Measurements from ENCODE around the gene TMOD4.

TMOD4 gene

DNA sequence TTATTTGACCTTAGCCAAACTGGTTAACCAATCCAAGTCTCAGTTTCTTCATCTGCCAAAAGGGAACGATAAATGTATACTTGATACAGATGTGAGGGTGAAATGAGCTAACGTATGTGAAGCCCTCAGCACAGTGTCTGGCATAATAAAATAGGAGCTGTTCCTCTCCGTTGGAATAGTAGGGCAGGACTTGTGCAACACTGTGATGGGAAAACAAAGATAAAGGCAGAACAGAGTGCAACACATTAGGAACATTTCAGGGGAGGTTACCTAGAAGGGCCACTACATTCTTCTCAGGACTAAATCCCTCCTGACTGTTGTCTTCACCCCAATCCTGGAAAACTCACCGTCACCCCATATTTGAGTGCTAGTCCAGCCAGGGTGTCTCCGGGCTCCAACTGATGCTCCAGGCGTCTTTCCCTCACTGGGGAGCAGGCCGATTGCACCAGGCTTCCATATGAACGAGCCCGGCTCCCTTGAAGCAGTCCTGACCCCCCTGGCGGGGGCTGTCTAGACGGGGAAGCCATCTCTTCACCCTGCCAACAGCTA lies 11.0 kb downstream of the TMOD4 start:
- TF ChIP-seq, protein P1, sequence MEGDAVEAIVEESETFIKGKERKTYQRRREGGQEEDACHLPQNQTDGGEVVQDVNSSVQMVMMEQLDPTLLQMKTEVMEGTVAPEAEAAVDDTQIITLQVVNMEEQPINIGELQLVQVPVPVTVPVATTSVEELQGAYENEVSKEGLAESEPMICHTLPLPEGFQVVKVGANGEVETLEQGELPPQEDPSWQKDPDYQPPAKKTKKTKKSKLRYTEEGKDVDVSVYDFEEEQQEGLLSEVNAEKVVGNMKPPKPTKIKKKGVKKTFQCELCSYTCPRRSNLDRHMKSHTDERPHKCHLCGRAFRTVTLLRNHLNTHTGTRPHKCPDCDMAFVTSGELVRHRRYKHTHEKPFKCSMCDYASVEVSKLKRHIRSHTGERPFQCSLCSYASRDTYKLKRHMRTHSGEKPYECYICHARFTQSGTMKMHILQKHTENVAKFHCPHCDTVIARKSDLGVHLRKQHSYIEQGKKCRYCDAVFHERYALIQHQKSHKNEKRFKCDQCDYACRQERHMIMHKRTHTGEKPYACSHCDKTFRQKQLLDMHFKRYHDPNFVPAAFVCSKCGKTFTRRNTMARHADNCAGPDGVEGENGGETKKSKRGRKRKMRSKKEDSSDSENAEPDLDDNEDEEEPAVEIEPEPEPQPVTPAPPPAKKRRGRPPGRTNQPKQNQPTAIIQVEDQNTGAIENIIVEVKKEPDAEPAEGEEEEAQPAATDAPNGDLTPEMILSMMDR (IDR thresholded peaks at IDR 0.05; ENCODE audit: low read depth, low read length, missing control alignments): no peak
- H3K4me3 ChIP-seq (ENCODE audit: low read depth, low read length): peak overlapping the region; percentile 85
- in situ Hi-C loops (cut with HindIII; ENCODE audit: low sequenced_read_pairs): no loop called here
- no peak for DNase-seq (ENCODE audit: low read depth)

DNA sequence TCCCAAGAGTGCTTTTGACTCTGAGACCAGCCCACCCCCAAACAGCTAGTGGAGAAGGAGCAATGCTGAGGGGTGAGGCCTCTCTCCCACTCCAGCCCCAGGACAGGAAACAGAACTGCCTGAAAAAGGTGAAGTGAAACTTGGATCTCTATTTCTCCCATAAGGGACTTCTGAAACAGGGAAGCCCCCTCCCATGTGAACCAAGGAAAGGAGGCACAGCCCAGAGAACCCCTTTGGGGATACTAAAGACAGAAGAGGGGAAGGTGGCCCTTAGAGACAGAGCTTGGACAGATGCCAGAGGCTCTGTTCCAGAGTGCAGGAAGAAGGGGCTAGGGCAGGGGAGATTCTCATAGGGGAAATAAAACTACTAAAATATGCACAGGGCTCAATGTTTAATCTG lies 16.4 kb downstream of the TMOD4 start:
- no peak overlapping the region for H3K4me3 ChIP-seq (ENCODE audit: low read depth, low read length)

DNA sequence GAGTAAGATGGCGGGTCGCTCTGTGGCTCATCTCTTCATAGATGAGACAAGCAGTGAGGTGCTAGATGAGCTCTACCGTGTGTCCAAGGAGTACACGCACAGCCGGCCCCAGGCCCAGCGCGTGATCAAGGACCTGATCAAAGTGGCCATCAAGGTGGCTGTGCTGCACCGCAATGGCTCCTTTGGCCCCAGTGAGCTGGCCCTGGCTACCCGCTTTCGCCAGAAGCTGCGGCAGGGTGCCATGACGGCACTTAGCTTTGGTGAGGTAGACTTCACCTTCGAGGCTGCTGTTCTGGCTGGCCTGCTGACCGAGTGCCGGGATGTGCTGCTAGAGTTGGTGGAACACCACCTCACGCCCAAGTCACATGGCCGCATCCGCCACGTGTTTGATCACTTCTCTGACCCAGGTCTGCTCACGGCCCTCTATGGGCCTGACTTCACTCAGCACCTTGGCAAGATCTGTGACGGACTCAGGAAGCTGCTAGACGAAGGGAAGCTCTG lies 17.0 kb downstream of the TMOD4 start:
- in situ Hi-C loops (cut with HindIII; ENCODE audit: low sequenced_read_pairs): no loop called here
- no peak overlapping the region for H3K4me3 ChIP-seq (ENCODE audit: low read depth, low read length)
- TF ChIP-seq, protein P1 (IDR thresholded peaks at IDR 0.05; ENCODE audit: low read depth, low read length, missing control alignments): no peak

More for the DNA sequence above, 16.4 kb downstream of the TMOD4 start:
- DNase-seq (ENCODE audit: low read depth): no peak
- in situ Hi-C loops (cut with HindIII; ENCODE audit: low sequenced_read_pairs): no loop called here
- TF ChIP-seq, protein P1 (IDR thresholded peaks at IDR 0.05; ENCODE audit: low read depth, low read length, missing control alignments): no peak

DNA sequence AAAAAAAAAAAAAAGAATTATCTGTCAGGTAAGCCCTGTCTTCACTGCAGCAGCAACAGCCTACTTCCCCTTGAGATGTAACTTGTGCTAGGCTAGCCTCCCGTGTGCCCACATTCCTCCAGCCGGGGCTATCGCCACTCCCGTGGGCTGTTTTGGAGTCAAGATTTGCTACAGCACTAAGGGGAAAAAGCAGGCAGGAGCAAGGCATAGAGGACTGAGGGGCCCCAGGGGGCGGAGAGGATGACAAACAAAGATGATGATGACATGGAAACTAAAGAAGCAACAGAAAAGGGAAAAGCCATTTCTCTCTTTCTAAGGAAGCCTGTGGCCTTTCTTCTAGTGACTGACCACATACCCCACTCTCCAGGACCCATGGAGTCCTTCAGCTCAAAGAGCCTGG lies 17.5 kb downstream of the TMOD4 start:
- no peak overlapping the region for H3K4me3 ChIP-seq (ENCODE audit: low read depth, low read length)
- no peak for DNase-seq (ENCODE audit: low read depth)
- in situ Hi-C loops (cut with HindIII; ENCODE audit: low sequenced_read_pairs): no loop called here

More for the DNA sequence above, 17.0 kb downstream of the TMOD4 start:
- DNase-seq (ENCODE audit: low read depth): no peak

DNA sequence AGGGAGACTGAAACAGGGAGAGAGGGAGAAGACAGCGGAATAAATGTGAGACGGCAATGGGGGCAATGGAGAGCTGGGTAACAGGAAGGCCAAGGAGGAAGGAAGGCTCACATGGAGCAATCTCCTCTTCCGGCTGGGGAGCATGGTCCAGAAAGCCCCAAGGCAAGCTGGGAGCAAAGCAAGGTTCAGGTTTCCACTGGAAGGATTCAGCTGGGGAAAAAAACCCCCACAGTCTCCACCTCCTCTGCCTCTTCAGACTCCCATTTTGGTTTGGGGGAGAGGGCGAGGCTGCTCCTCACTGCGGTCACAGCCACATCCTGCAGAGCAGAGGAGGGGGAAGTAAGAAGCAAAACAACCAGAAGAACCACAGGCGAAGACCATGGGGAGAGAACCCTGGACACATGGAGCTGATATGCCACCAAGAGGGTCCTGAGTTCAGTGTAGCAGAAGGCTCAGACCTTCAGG lies 18.7 kb downstream of the TMOD4 start:
- H3K4me3 ChIP-seq (ENCODE audit: low read depth, low read length): no peak overlapping the region
- in situ Hi-C loops (cut with HindIII; ENCODE audit: low sequenced_read_pairs): no loop called here
- TF ChIP-seq, protein P1 (IDR thresholded peaks at IDR 0.05; ENCODE audit: low read depth, low read length, missing control alignments): no peak
- no peak for DNase-seq (ENCODE audit: low read depth)

More for the DNA sequence above, 17.5 kb downstream of the TMOD4 start:
- TF ChIP-seq, protein P1 (IDR thresholded peaks at IDR 0.05; ENCODE audit: low read depth, low read length, missing control alignments): no peak

DNA sequence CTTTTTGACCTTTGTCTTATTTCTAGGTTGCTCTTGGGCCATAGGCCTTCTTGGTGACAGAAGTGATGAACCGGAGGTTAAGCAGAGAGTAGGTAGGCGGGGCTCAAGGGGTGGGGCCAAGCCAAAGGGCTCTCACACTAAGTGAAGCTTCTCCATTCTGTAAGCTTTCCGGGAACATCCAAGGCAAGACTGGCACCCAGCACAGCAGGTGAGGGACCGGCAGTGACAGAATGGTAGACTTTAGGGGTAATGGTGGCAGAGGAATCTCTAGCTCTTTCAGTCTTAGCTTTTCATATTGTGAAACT lies 19.3 kb downstream of the TMOD4 start, which contains the start of gene TNFAIP8L2:
TNFAIP8L2 (plus strand) TSS at position 135 of the 305 bp plus-strand sequence. CDS start 2,049 bp downstream, outside the sequence.
- no peak within 1 kb of the TSS for H3K4me3 ChIP-seq (ENCODE audit: low read depth, low read length)
- DNase-seq (ENCODE audit: low read depth): no peak
- in situ Hi-C loops (cut with HindIII; ENCODE audit: low sequenced_read_pairs): no loop called here

More for the DNA sequence above, 19.3 kb downstream of the TMOD4 start, which contains the start of gene TNFAIP8L2:
- TF ChIP-seq, protein P1 (IDR thresholded peaks at IDR 0.05; ENCODE audit: low read depth, low read length, missing control alignments): no peak

All from astrocyte of the cerebellum (primary cell).